Natural killer cell (primary cell): Measurements from ENCODE around the gene IQCF6. TPM values are rescaled to one million over a fixed set of nuclear protein-coding genes. Genes with fewer than 3 reads are reported as not detected.

Experiments used
- ATAC-seq, 3 donors: fragments of 150-1000 bp in 2 of 3; fragments of 200-7000 bp in 1 of 3; cut with Tn5 transposase; 1 replicate in 1 of 3; 2 replicates in 2 of 3; pipeline ENCODE4 v1.10.0; 2021; ENCODE audit warnings: mild to moderate bottlenecking in 2 of 3, moderate library complexity in 2 of 3
- DNase-seq, 2 donors: peaks; one replicate each; pipeline versions ENCODE4 v3.0.0 to v3.0.0-alpha.2; 2013 to 2021; ENCODE audit warnings: mixed read lengths in 1 of 2
- H3K27ac ChIP-seq: one replicate; pipeline ENCODE4 v1.5.1; 2013; ENCODE audit warnings: mild to moderate bottlenecking, low read length
- H3K27me3 ChIP-seq: one replicate; pipeline ENCODE4 v1.6.1; 2013; ENCODE audit warnings: low read length; ENCODE audit not compliant: control insufficient read depth, insufficient read depth
- H3K36me3 ChIP-seq: one replicate; pipeline ENCODE4 v1.6.1; 2013; ENCODE audit warnings: low read length; ENCODE audit not compliant: control insufficient read depth, insufficient read depth
- H3K4me1 ChIP-seq: one replicate; pipeline ENCODE4 v1.6.1; 2013; ENCODE audit warnings: low read length; ENCODE audit not compliant: control insufficient read depth, insufficient read depth
- H3K4me3 ChIP-seq: one replicate; pipeline ENCODE4 v1.5.1; 2013; ENCODE audit warnings: low read length
- H3K9me3 ChIP-seq: one replicate; pipeline ENCODE4 v1.6.1; 2013; ENCODE audit warnings: low read length; ENCODE audit not compliant: control insufficient read depth, insufficient read depth
- H3K27ac Mint-ChIP-seq, 2 donors: one replicate each; pipeline ENCODE4 v1.8.0; 2022; ENCODE audit warnings: mild to moderate bottlenecking in 2 of 2, mixed read lengths in 2 of 2, moderate library complexity in 1 of 2
- H3K27me3 Mint-ChIP-seq, 2 donors: one replicate each; pipeline ENCODE4 v1.8.0; 2022; ENCODE audit warnings: low read depth in 2 of 2, mixed read lengths in 2 of 2
- H3K36me3 Mint-ChIP-seq: one replicate; pipeline ENCODE4 v1.8.0; 2022; ENCODE audit warnings: mixed read lengths
- H3K4me1 Mint-ChIP-seq, 2 donors: one replicate each; pipeline ENCODE4 v1.8.0; 2022; ENCODE audit warnings: mixed read lengths in 2 of 2
- H3K4me3 Mint-ChIP-seq: one replicate; pipeline ENCODE4 v1.8.0; 2022; ENCODE audit warnings: mild to moderate bottlenecking, moderate library complexity, mixed read lengths
- H3K9me3 Mint-ChIP-seq, 2 donors: one replicate each; pipeline ENCODE4 v1.8.0; 2022; ENCODE audit warnings: mixed read lengths in 2 of 2
- CTCF ChIP-seq: fragments of 200-600 bp; IDR thresholded peaks from one replicate; pipeline ENCODE4 v1.8.0; 2022; ENCODE audit warnings: antibody characterized with exemption
- WGBS: methylation state at CpG from one replicate; pipeline ENCODE4 v1.1.7; 2013; ENCODE audit warnings: missing lambda C conversion rate; ENCODE audit not compliant: insufficient coverage; 5-methylcytosine and 5-hydroxymethylcytosine counted together
- intact Hi-C: fragments of 100-400 bp; cut with micrococcal nuclease; formaldehyde crosslinking; loops from one replicate; pipeline ENCODE4 v1.14.2; 2022
- total RNA-seq, 4 donors: library from RNA; stranded (reverse); fragments of 120-200 nt in 1 of 4; gene quantifications; one replicate each; pipeline versions ENCODE4 v1.2.3 to v1.2.4, GENCODE V29; 2013 to 2022

IQCF6 gene
- not detected for total RNA-seq
- not detected for total RNA-seq (2013)

DNA sequence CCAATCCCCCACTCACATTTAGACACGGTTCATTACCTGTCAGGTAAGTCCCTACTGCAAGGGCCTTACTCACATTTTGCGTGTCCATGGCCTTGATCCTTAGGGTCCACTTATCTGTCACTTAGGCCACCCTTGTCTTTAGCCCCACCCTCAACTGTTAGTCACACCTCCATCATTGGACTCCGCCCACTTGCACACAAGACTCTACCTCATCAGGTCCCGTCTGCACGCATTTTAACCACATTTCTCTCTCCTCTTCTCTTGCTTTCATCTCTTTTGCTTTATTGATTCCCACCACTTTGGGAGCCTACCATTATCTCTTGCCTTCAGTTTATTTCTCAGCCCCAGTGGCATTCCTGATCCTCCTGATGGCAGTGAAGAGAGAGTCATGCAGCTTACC lies at the start of gene IQCF6:
Gene IQCF6 (minus strand): TSS at position 101 of the 400 bp plus-strand sequence. CDS start 13 bp downstream, at position 88.
- H3K4me3 Mint-ChIP-seq = no peak within 1 kb of the TSS
- H3K4me3 ChIP-seq = no peak within 1 kb of the TSS
- no peak within 1 kb of the TSS for H3K27ac ChIP-seq
- TF ChIP-seq CTCF = no peak
- no peaks in the 10 kb centered on the region for H3K36me3 Mint-ChIP-seq
- intact Hi-C loops = no loop called here
- no peaks in the 10 kb centered on the region for H3K9me3 ChIP-seq
- H3K9me3 Mint-ChIP-seq = no peaks in the 10 kb centered on the region
- no peaks in the 10 kb centered on the region for H3K4me1 Mint-ChIP-seq
- DNase-seq = no peak
- WGBS = 98% methylated on average over 5 of the region's 5 CpGs
- peaks cover 13 to 21% of the 10 kb centered on the region in 2 donors for H3K27me3 Mint-ChIP-seq
- H3K36me3 ChIP-seq = no peaks in the 10 kb centered on the region
- ATAC-seq = no peak
- no peak within 1 kb of the TSS for H3K27ac Mint-ChIP-seq
- no peaks in the 10 kb centered on the region for H3K27me3 ChIP-seq
- no peaks in the 10 kb centered on the region for H3K4me1 ChIP-seq

GRCh38 chr3:51828297-51828696 lies 49.3 kb upstream of the IQCF6 start:
- Mint-ChIP-seq H3K27ac (no peak overlapping the region), H3K9me3 (peaks cover 3% of the 10 kb centered on the region in 2 donors), H3K4me3 (peak overlapping the region; percentile 56), H3K27me3 (peaks cover 11 to 26% of the 10 kb centered on the region in 2 donors), H3K36me3 (peaks cover 14% of the 10 kb centered on the region), H3K4me1 (peaks cover 3 to 10% of the 10 kb centered on the region in 2 donors)
- no peak for TF ChIP-seq CTCF
- Histone ChIP-seq H3K4me1 (no peaks in the 10 kb centered on the region), H3K9me3 (peaks cover 9% of the 10 kb centered on the region), H3K27me3 (no peaks in the 10 kb centered on the region), H3K27ac (no peak overlapping the region), H3K36me3 (no peaks in the 10 kb centered on the region), H3K4me3 (no peak overlapping the region)
- no peak for DNase-seq
- WGBS = 71% methylated on average over 1 of the region's 1 CpG
- ATAC-seq = no peak
- intact Hi-C loops = no loop called here

GRCh38 chr3:51819709-51820406 lies 40.8 kb upstream of the IQCF6 start:
- Histone ChIP-seq H3K4me3 (no peak overlapping the region), H3K27me3 (no peaks in the 10 kb centered on the region), H3K9me3 (no peaks in the 10 kb centered on the region), H3K27ac (no peak overlapping the region), H3K36me3 (no peaks in the 10 kb centered on the region), H3K4me1 (no peaks in the 10 kb centered on the region)
- Mint-ChIP-seq H3K27me3 (peaks cover 30 to 33% of the 10 kb centered on the region in 2 donors), H3K9me3 (no peaks in the 10 kb centered on the region), H3K4me1 (peaks cover 12 to 18% of the 10 kb centered on the region in 2 donors), H3K4me3 (no peak overlapping the region), H3K36me3 (no peaks in the 10 kb centered on the region), H3K27ac (no peak overlapping the region)
- ATAC-seq = peak in 1 of 3 donors; percentile 50
- no peak for TF ChIP-seq CTCF
- WGBS = 63% methylated on average over 12 of the region's 12 CpGs
- intact Hi-C loops = no loop called here
- DNase-seq = peak in 1 of 2 donors; percentile 30

DNA sequence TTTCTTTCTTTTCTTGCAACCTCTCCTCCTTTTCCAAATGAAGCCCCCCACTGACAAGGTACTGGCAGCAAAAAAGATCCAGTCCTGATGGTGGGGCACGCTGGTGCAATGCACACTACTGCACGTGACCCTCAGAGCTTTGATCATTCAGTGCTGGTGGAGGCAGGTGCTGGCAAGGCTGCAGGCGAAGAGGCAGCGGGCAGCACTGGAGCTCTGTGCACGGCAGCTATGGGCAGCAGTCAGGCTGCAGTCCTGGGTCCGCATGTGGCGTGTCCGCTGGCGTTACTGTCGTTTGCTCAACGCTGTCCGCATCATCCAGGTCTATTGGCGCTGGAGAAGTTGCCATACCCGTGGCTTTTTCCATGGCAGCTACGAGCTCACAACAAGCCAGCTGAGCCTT lies 40.1 kb upstream of the IQCF6 start:
- H3K27me3 ChIP-seq = no peaks in the 10 kb centered on the region
- peaks cover 30 to 40% of the 10 kb centered on the region in 2 donors for H3K27me3 Mint-ChIP-seq
- no peaks in the 10 kb centered on the region for H3K36me3 Mint-ChIP-seq
- DNase-seq = no peak
- no peak for TF ChIP-seq CTCF
- H3K9me3 Mint-ChIP-seq = no peaks in the 10 kb centered on the region
- no peak overlapping the region for H3K4me3 ChIP-seq
- no peak for ATAC-seq
- peaks cover 12 to 18% of the 10 kb centered on the region in 2 donors for H3K4me1 Mint-ChIP-seq
- H3K27ac ChIP-seq = no peak overlapping the region
- H3K4me3 Mint-ChIP-seq = no peak overlapping the region
- intact Hi-C loops = no loop called here
- H3K4me1 ChIP-seq = no peaks in the 10 kb centered on the region
- 93% methylated on average over 15 of the region's 15 CpGs for WGBS
- no peaks in the 10 kb centered on the region for H3K9me3 ChIP-seq
- no peak overlapping the region for H3K27ac Mint-ChIP-seq
- H3K36me3 ChIP-seq = no peaks in the 10 kb centered on the region
